GM21526 (cell line): ENCODE results near the gene PRTN3.

ENCODE experiments used
- ATAC-seq: cut with Tn5 transposase; IDR thresholded peaks from one replicate; pipeline ENCODE4 v1.9.1; 2021; ENCODE audit warnings: moderate library complexity; ENCODE audit not compliant: unreplicated experiment, low FRiP score

Gene PRTN3

GRCh38 chr19:892894-893689, 52.3 kb downstream of the PRTN3 start, which contains the start of the genes MED16 and RNU6-9:
Gene MED16, minus strand, starts transcription at chr19:893187. Its CDS starts 2,056 bp downstream, at chr19:891131.
Gene RNU6-9, plus strand, starts transcription at chr19:893484.
- ATAC-seq = peak; percentile 52

GRCh38 chr19:896434-896833, 55.6 kb downstream of the PRTN3 start:
- no peak for ATAC-seq

GRCh38 chr19:896999-897398, 56.2 kb downstream of the PRTN3 start:
- no peak for ATAC-seq

DNA sequence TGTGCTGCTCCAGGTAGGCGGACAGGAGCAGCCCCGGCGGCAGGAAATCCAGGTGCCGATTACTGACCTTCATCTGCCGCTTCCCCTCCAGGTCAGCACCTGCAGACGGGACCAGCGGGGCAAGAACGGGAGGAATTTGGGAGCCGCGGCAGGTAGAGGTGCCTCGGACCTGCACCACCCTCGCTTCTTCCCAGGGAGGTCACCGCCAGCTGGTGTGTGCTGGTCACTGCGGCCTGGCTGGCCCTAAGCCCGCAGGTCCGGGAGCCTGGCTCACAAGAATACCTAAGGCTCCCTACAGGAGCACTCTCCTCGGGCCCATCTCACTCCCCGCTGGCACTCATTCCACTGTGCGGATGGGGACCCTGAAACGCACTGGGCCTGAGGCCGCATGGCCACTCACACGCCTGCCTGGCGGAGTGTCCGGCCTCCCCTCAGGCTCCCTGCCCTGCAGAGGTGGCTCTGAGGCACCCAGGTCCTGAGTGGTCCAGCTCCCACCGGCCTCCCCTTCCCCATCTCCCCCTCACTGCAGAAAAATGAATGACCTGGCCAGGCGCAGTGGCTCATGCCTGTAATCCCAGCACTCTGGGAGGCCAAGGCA, 56.7 kb downstream of the PRTN3 start:
- no peak for ATAC-seq
